Stimulated activated CD8-positive, alpha-beta memory T cell treated with anti-CD3 and anti-CD28 coated beads, Interleukin-4, amount 100 ng/mL, for 1 hour (primary cell): Measurements from ENCODE around the gene TYR.
"Not testable (repeated sequence)": the region's sequence is repeated elsewhere in the genome, so short reads cannot be mapped to it uniquely, and the experiment has no call there.

ENCODE experiments used
- DNase-seq, 2 donors: peaks; one replicate each; pipeline ENCODE4 v3.0.0-alpha.2; 2020; ENCODE audit warnings: low read depth in 2 of 2, low spot score in 1 of 2

TYR gene

DNA sequence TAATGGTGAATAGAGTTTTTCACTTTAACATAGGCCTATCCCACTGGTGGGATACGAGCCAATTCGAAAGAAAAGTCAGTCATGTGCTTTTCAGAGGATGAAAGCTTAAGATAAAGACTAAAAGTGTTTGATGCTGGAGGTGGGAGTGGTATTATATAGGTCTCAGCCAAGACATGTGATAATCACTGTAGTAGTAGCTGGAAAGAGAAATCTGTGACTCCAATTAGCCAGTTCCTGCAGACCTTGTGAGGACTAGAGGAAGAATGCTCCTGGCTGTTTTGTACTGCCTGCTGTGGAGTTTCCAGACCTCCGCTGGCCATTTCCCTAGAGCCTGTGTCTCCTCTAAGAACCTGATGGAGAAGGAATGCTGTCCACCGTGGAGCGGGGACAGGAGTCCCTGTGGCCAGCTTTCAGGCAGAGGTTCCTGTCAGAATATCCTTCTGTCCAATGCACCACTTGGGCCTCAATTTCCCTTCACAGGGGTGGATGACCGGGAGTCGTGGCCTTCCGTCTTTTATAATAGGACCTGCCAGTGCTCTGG is at the start of gene TYR:
Gene TYR (plus strand): TSS at position 185 of the 541 bp plus-strand sequence. CDS start 79 bp downstream, at position 264.
- no peak for DNase-seq

- DNase-seq: no peak
Observed at GRCh38 chr11:89136606-89137005, 41.1 kb upstream of the TYR start.

DNA sequence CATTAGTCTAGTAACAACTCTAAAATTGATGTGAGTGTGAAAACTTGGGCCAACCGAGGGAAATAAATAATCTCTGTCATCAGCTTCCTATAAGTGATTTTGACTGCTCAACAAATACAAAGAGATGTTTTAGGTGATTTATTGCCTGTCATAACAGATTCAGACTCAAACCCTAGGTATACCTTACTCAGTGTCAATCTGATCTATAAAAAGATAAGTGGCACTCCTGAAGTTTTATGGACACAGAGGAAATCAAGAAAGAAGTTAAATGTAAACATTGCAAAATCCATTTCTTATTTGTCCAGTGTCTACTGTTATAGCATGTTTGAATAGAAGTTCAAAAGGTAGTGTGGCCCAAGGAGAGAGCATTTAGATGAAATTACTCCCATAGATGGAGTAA is 30.4 kb upstream of the TYR start:
- no peak for DNase-seq

DNA sequence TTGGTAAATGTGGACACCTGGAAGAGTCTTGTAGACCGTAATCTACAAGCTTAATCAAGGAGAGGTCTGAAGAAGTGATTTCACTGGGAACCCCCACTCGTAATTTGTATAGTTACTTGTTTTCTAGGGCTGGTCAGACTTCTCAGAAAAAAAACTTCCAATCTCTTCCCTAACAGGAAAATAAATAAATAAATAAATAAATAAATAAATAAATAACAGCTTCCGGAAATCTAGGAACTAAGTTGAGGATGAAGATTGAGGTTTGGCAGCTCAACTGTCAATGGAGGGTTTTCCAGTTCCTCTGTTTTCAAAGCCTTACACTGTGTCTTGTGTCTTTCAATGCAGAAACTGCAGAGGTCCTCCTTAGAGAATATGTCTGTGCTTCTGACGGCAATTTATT is 17.7 kb upstream of the TYR start:
- no peak for DNase-seq

GRCh38 chr11:89161949-89162348 is 15.7 kb upstream of the TYR start:
- DNase-seq: no peak

DNA sequence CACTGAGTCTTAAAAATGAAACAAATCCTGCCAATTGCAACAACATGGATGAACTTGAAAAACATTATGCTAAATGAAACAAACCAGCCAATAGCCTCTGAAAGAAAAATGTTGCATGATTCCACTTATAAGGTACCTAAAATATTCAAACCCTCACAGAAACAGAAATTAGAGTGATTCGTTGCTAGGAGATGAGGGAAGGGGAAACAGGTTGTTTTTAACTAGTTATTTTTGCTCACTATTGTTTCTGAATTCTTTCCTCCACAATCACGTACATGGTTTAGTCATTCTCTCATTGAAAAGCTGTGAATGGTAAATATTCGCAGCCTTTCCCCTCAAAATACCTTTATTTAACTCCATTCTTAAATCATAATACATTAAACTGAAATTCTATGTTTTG is 14.0 kb upstream of the TYR start:
- DNase-seq: no peak

DNA sequence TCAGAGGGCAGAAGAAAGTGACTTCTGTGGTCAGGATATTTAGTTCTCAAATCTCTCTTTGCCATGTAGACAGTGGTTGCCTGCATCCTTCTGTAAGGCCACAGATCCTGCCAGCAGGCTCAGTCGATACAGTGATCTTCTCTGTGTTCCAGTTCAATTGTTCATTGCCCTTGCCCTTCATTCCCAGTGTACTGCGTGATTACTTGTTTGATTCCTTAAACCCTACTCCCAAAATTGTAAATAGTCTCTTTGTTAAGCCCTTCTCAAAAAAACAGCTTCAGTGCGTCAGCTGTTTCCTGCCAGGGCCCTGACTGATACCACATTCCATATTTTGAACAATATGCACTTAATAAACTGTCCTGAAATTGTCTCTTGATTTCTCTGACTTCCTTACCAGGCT is 9.3 kb upstream of the TYR start:
- DNase-seq: no peak

GRCh38 chr11:89175796-89176195 is 1.9 kb upstream of the TYR start:
- DNase-seq: no peak

GRCh38 chr11:89176938-89177337 is 737 bp upstream of the TYR start:
- no peak for DNase-seq

GRCh38 chr11:89181111-89181510 is 3.4 kb downstream of the TYR start:
- DNase-seq: no peak

DNA sequence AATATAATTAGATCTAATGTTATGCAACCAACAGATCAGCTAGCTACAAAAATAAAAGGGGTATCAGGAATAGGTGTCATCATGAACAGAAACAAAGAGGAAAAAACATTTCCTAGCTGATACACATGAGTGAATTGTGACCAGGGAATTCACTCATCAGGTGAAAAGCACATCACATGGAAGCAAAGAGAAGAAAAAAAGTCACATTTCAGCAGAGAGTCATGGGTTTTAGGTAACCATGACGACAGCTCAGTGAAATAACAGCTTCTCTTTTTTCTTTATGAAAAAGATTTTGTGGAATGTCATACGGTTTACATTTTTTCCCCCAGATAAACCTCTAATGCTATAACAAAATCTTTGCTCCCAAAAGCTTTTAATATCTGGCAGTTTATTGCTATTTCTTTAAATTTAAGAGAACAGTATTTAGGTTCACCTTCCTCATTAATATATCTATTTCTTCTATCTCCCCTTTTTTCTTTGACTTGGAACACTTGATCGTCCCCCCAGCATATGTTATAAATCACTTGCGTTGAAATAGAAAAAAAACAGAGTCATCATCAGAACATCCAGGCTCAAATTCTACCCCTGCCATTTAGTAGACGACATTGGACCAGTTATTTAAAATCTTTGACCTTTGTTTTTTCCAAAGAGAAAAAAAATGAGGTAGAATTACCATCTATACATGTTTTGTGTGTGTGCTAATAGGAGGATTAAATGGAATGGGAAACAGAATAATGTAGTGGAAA is 5.3 kb downstream of the TYR start:
- no peak for DNase-seq

DNA sequence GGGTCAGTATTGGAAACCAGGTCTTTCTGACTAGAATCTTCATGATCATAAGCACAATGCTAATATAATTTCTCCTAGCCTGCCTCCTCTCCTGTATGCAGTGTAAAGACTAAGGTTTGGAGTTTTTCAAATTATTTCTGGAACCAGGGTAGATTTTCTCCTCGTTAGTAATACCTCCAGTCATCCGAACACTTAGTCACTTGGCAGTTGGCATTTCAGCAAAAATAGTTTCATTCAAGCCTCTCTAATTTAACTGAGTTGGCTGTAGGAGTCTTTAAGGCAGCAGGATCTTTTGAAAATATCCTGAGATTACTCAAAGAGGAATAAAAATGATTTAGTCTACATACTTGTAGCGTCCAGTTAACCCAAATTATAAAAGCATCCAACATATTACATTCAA is 6.3 kb downstream of the TYR start:
- no peak for DNase-seq

DNA sequence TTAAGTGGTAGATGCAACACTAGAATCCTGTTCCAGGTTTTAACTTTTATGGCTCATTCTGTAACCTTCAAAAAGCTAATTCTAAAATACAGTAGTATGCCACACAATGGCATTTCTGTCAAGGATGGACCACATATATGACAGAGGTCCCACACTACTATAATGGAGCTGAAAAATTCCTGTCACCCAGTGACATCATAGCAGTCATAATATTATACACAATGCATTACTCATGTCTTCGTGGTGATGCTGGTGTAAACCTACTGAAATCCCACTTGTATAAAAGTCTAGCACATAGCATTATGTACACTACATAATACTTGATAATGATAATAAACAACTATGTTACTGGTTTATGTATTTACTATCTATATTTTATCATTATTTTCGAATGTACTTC is 12.1 kb downstream of the TYR start:
- no peak for DNase-seq

DNA sequence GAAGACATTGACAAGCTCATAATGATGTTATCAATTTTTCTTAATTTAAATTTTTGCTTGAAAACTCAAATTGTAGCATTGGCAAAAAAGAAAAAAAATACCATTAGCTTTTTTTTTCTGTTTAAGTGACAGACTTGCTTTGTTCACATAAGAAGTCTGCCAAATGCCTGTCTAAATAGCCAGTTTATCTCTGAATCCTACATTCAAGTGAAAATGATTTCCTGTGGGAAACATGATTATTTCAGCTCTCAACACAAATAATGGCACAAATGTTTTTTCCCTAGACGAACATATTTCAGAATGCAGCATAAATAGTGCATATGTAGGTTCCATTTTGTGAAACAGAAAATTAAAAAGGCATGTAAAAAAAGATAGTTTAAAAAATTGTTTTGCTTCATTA is 23.5 kb downstream of the TYR start:
- DNase-seq: no peak

DNA sequence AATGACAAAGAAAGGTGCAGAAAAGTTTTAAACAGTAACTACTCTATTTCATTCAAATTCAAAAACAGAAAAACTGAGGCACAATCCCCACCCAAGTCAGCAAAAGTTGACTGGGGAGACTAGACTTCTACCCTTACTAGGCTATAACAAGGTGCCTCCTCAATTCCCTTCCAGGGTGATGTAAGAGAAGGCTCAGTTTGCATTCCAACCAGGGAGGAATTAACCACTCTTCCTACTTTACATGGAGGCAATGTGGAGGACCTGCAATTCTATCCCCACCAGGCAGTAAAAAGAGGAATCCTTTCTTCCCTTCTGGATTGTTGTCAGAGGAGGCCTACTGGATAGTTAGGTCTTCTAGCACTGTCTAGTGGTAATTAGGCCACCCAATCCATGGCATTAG is 26.1 kb downstream of the TYR start:
- DNase-seq: no peak

DNA sequence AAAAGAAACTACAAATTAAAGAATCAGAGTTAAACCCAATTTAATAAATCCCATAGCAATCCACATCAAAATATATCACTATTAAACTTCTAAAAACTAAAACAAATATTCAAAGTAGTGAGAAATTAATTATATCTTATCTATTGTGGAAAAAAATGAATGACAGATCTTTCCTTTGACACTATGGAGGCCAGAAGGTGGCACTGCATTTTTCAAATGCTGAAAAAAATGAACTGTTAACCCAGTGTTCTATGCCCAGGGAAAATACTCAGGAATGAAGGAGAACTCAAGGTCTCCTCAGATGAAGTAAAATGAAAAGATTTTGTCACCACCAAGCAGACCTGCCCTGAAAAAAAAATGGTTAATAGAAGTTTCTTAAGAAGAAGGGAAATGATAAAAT is 27.7 kb downstream of the TYR start:
- DNase-seq: no peak

DNA sequence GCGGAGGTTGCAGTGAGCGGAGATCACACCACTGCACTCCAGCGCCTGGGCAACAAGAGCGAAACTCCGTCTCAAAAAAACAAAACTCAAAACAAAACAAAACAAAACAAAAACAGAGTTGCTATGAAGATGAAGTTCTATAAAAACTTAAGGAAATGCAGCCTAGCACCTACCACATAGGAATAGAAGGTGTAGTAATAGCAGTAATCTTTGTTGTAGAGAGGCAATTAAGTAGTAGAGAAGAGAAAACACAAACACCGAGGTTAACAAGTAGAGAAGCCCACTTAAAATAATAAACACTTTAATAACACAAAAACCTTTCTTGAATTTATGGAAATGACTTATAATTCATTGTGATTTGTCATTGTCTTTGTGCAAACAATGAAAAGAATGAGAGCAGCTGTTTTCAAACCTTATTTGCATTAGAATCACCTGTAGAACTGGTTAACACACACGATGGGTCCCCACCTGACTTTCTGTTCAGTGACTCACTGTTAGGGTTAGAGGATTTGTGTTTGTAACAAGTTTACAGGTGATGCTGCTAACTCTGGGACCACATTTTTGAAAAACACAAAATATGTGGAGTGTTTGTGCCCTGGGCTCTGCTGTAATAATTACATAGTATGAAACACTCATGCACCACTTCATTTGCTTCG is 43.1 kb downstream of the TYR start:
- no peak for DNase-seq

GRCh38 chr11:89235083-89235482 is 57.4 kb downstream of the TYR start:
- DNase-seq: no peak

GRCh38 chr11:89235976-89236375 is 58.3 kb downstream of the TYR start:
- no peak for DNase-seq

DNA sequence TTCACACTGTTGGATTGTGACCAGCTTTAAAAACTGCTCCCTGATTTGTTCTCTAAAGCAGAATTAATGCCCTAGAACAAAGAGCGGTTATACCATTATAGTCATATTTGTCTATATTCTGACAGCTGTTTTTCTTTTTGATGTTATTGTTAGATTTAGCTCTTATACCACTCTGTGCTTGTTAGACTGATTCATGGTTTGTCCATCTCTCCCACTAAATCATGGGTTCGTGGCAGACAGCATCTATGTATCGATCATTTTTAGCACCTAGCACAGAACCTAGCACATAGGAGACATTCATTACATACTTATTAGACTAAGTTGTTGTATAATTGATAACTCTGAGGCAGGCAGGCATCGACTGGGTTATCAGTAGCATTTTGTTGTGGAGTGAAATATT is 69.3 kb downstream of the TYR start:
- DNase-seq: not testable (repeated sequence)

DNA sequence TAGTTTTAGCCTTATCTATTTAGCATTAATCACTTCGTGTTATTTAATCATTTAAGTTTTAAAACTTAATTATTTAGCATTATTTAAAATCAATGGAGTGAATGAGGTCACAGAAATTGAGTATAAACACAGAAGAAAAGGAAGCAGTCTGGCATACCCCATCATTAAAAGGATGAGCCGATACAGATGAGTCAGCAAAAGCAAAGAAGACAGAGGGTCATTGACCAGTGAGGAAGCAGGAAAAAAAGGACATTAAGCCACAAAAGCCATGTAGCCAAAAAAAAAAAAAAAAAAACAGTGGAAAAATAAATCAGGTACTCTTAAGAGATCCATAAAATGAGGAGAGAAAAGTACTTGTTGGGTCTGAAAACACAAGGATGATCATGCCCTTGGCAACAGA is 71.5 kb downstream of the TYR start:
- no peak for DNase-seq

GRCh38 chr11:89261483-89261882 is 83.8 kb downstream of the TYR start:
- not testable (repeated sequence) for DNase-seq
